Smooth muscle cell of the brain vasculature (primary cell): ENCODE measurements around the gene PITPNC1.

ENCODE experiments used
- DNase-seq: peaks from one replicate; pipeline ENCODE4 v3.0.0-alpha.2; 2012; ENCODE audit warnings: low read depth, low spot score

The PITPNC1 gene

DNA sequence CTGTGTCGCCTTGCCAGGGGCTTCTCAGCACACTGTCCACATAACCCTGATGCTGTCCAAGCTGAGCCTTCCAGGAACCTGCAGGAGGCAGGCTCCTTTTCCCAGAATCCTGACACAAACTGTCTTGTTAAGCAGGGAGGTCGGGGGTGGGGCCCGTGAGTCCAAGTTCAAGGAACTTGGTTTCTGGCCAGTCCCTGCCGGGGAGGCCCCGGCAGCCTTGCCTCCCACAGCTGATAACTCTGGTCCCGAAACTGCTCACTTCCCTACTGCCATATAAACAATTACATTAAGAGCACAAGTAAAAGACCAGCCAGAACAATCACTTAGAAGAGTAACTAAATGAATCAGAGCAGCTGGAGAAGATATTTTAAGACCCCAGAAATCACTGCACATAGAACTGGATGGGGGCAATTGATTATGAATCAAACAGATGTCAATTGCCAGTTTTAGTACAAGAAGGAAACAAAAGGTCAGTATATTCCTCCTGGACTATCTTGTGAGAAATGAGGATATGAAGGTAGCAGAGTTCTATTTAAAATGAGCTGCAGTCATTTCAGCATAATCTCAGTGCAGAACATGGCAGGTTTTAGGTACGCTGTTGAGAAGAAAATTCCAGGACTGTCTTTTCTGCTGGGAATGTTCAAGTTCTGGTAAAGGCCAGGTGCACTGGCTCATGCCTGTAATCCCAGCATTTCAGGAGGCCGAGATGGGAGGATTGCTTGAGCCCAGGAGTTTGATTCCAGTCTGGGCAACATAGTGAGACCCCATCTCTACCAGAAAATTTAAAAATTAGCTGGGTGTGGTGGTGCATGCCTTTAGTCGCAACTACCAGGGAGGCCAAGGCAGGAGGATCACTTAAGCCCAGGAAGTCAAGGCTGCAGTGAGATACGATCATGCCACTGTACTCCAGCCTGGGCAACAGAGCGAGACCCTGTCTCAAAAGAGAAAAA is 169.8 kb downstream of the PITPNC1 start:
- DNase-seq, result no peak

DNA sequence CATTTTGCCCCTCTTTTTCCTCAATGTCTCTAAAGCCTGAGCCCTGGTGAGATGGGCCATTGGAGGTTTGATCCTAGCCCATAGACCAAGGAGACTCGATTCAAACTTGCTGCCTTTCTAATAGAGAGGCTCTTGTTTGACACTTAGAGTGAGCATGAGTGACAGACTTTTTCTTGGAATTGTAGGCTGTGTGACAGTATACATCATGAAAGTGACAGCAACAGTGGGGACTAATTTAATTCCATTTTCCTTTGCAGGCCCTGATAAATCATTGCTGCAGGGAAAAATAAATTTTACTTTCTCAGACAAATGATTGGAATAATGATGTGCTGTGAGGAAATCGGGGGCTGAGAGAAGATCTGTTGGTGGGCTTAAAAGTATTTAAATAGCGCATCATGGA is 171.6 kb downstream of the PITPNC1 start:
- DNase-seq, result no peak

DNA sequence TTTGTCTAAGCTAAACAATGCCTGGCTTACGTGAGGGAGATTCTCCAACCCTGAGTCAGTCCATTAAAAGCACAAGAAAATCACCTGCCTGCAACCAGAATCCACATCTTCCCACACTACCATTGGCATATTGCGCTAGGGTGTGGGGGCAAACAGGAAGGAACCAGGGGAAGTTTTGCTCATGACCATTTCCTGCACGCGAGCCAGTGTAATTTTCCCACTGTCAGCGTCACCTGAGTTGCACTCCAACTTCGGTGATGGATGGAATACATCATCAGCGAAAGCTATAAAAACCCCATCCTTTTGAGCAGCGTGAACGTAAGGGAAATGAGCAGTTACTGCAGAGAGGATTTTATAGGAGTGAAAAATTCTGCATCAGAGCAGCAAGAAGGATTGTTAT is 172.7 kb downstream of the PITPNC1 start:
- no peak for DNase-seq

DNA sequence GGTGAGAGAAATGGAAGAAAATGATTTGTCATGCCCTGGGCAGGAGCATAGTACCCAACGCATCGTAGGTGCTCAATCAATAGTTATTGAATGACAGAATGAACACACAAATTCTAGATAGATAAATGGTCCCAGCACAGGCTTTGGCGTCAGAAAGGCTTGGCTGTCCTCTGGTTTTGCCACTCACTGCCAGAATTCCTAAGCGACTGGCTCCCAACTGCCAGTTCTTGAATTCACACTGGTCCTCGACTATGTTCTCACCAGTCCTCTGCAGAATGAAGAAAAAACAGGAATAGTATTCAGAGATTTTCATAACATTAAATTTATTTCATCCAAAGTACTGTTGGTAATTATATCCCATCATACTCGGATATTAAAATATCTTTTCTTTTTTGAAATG is 177.6 kb downstream of the PITPNC1 start:
- no peak for DNase-seq

DNA sequence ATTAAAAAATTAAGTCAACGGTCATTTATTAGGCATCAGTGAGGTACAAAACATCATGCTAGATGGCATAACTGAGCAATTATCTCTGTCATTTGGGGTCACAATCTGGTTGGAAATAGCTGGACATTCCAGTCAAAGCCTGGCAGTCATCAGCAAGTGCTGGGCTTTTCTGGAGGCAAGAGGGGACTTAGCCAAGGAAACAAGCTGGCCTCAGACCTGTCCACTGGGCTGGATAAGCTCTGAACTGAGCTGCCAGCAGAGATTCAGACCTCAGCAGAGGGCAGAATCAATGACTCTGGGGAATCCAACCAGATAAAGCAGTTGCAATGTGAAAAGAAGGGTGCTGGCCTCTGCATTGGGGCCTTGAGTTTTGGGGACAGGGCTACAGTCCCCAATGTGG is 178.8 kb downstream of the PITPNC1 start:
- no peak for DNase-seq

DNA sequence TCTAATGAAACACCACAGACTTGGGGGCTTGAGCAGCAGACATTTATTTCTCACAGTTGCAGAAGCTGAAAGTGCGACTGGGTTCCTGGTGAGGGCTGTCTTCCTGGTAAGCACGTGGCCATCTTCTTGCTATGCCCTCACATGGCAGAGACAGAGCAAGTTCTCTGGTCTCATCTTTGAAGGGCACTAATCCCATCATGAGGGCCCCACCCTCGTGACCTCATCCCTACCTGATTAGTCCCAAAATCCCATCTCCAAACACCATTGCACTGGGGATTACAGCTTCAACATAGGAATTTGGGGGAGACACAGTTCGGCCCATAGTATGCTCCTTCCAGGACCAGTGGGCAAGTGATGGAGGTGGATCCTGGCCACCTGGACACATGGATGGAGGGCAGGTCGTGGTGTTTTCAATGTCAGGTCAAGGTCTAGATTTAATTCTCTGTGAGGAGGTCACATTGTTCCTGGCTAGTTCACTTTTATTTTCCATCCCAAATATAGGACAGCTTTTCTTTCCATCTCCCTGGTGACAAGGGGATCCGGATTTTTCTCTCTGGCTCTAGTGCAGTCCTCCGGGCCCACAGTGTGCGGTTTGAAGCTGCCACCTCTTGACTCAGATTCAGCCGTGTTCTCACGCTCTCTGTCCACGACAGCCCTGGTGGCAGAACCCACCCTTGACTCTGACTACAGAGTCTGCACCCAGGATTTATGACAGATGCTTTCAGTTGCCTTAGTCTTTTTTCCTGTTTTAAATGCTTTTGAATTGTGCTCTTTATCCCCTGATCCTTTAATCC is 180.2 kb downstream of the PITPNC1 start:
- no peak for DNase-seq

DNA sequence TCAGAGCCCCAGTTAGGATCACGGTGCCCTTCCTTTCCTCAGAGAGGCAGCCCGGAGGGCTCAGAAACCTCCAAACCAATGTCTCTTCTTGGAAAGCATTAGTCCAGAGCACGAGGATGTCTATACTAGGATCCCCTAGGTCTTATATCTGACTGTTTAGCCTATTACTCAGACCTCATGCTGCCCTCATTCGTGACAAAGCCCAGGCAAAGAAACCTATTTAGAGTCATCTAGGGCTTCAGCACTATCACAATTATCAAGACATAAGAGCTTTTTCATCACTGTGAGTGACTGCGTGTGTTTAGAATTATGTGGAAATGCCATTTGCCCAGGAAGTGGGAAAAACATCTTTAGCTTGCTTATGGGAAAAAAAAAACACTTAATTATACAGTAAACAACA is 180.8 kb downstream of the PITPNC1 start:
- DNase-seq, result no peak

DNA sequence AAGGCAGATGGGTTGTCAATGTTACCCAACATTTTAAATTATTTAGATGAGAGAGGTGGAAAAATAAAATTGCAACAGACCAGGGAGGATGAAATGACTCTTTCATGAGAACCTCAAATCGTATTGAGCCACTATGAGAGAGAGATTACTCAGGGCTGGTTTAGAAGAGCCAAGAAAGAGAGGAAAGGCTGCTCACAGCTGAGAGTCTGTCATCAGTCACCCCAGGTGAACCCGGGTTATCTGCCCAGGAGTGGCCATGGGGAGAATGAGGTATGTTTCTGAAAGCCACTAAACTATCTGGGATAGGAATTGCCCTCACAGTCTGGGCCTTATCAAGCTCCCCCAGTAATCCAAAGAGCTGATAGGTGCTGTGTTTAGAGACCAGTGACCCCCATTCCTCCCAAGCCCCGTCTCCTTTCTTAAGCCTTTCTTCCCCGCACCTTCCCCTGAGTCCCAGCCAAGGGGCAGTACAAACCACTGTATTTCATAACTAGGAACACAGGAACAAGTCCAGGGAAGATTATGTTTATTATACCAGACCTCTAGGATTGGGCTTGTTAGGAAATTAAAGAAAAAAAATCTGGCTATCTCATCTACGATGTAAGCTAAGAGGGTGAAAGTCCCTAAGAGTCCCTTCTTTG is 181.8 kb downstream of the PITPNC1 start:
- DNase-seq, result no peak

DNA sequence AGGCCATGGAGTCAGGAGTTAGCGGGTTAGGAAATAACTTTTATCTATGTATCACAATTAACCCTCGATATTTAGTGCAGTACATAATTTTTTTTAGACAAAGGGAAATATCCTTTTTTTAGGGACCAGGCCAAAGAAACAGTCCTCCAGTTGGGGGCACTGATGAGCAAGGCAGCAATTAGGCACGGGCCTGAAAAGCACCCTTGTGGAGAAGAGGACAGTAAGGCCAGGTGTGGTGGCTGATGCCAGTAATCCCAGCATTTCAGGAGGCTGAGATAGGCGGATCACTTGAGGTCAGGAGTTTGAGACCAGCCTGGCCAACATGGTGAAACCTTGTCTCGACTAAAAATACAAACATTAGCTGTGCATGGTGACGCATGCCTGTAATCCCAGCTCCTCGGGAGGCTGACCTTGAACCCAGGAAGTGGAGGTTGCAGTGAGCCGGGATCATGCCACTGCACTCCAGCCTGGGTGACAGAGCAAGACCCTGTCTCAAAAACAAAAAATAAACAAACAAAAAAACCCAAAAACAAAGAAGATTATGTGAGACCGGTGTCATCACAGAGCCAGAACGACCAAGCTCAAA is 182.4 kb downstream of the PITPNC1 start:
- DNase-seq, result no peak

DNA sequence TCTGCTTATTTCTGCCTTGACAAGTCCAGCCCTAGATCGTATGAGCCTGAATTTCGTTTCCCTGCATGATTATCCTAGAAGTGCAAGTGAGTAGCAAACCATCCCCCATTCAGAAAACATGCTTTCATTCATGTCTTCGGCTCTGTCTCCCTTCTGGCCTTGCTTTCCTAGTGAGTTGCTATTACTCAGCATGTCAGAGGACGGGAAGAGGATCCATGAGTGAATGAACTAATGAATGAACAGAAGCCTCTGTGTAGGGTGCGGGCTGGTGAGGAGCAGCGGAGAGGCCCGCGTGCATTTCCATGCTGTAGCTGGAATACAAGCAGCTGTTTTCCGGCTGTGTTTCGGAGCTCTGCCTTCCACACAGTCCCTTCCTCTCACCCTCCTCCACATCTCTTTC is 184.9 kb downstream of the PITPNC1 start:
- no peak for DNase-seq

DNA sequence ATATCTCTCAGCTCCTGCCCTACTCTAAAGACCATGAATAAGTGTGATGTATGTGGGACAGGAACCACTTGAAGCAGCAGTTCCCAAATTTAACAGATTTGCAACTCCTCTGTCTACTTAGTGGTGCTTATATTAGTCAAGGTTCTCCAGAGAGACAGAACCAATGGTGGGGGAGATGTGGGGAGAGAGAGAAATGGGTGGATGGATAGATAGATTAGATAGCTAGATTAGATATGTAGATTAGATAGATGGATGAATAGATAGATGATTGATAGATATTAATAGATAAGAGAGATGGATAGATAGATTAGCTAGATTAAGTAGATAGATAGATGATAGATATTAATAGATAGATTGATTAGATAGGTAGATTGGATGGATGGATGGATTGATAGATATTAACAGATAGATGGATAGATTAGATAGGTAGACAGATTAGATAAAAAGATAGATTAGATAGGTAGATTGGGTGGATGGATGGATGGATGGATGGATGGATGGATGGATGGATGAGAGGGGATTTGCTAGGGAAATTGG is 186.7 kb downstream of the PITPNC1 start:
- no peak for DNase-seq

DNA sequence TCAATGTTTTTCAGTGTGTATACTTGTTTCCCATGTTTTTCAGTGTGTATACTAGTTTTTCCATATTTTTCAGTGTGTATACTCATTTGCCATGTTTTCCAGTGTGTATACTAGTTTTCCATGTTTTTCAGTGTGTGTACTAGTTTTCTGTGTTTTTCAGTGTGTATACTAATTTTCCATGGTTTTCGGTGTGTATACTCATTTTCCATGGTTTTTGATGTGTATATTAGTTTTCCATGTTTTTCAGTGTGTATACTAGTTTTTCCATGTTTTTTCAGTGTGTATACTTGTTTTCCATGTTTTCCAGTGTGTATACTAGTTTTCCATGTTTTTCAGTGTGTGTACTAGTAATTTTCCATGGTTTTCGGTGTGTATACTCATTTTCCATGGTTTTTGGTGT is 188.0 kb downstream of the PITPNC1 start:
- no peak for DNase-seq

DNA sequence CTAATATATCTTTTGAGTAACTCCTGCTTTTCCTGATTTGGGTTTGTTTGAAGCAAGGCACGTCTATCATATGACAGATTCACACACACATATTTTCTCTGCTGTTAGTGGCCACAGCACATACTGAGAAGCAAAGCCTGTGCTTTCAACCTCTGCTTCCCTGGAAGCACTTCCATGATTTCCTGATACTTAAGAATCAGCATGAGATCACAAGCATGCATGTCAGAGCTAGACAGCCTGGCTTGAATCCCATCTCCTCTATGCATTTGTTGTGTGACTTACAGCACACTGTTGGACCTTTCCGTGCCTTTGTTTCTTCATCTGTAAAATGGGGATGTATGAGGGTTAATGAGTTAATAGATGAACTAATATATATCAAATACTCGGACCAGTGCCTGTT is 189.6 kb downstream of the PITPNC1 start:
- DNase-seq, result no peak

DNA sequence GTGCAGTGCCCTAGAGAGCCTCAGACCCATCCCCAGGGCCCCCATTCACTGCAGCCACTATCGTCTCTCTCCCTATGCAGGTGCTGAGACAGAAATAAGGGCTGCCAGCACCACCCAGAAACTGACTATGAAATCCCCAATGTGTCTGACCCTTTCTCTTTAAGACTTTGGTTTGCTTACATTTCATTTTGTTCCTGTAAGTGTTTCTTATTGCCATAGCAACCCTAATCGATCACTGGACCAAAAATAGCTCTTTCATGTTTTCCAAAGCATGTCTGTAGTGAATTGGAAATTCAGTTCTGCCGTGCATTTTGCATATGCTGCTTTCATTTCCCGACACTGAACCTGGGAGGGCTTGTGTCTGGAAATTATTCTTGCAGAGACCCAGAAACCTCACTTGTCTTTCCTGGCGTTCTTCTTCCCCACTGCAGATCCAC is 192.0 kb downstream of the PITPNC1 start:
- DNase-seq, result no peak

DNA sequence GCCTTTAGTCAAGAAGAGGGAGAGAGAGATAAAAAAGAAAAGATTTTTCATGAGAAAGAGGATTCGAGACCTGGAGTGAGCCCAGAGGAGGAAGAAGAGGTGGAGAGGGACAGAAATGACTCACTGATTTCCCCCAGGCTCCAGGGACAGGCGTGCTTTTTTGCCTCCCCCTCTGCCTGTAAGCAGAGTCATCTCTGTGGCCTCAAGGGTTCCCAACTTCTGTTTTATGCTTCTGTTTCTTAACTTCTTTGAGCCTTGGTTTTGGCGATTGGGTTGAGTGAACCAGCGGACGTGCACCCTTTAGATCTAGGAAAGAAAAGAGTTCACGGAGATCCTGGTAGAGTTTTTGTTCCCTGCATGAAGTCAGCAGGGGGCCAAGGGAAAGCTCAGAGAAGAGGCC is 192.8 kb downstream of the PITPNC1 start:
- no peak for DNase-seq

DNA sequence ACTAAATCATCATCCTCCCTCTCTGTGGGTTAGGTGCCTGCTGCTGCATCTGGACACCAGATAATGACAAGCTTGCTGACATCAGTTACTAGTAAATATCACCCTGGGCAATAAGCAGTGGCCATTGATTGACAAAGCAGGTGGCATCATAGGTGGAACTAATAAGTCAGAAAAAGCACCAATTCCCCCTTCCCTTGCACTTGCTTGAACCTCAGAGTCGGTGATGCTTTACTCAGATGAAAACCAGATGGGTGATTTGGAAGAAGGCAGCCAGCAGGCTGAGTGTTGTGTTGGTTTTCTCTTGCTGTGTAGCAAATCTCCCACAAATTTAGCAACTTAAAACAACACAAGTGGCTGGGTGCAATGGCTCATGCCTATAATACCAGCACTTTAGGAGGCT is 193.7 kb downstream of the PITPNC1 start:
- no peak for DNase-seq

DNA sequence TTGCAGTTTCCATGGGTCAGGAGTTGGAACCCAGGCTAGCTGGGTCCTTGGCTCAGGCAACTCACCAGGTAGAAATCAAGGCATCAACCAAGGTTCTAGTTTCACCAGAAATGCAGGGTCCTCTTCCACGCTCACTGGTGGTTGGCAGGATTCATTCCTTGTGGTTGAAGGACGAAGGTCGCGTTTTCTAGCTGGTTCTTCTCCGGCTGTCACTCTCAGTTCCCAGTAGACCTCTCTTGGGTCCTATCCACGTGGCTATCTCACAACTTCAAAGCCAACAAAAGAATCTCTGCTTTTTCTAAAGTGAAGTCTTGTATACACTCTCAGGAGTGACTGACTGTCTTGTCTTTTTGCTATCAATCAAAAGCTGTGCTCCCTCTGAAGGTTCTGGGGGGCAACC is 194.4 kb downstream of the PITPNC1 start:
- no peak for DNase-seq

DNA sequence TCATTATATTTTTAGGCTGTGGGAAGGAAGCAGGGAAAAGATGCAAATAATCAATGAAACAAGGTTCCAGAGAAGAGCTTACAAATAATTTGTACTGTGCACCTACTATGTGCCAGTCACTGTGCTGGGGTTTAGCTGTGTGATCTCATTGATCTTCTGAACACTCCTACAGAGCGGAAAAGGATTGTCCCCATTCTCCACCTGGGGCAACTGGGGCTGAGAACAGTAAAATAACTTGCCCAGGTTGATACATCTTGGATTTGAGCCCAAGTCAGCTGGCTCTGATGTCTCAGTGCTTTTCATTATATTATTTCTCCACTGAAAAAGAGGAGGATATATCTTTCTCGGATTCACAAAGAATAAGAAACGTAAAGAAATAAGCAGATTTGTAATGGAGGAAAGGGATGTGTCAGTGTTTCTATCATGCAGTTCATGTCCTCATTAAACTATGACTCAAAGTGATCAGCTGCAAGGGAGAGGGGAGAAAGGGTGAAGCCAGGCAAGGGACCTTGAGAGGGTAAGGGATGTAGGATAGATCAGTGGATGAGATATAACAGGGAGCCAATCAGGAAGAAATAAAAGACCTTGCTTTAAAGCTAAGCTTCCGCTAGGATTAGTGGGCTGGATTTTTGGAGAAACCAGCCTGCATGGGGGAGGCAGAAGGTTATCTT is 197.0 kb downstream of the PITPNC1 start:
- no peak for DNase-seq

DNA sequence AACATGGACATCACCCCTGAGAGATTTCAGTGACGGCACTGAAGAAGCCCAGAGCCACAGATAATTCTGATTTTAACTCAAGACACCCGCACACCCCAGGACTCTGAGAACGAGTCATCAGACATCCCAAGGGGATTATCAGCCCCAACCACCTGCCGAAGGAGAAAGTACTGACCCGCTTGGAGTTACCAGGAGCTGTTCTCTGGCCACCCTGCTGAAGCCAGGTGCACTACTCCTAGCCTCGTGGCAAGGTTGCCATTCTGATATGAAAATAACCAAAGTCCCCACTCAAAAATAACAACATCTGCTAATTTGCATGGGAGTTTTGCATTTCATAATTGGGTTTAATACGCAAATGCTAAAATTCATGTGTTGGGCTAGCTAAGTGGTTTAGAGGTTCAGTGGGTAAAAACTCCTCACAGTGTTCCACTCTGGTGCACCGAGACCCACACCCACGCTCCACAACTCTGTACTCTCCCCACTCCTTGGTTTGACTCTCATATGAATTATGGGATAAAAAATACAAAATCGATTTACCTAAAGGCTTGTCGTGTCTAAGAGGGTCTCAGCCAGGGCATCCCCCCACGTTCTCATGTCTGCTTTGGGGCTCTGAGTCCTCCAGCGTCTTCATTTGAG is 197.7 kb downstream of the PITPNC1 start:
- DNase-seq, result no peak

DNA sequence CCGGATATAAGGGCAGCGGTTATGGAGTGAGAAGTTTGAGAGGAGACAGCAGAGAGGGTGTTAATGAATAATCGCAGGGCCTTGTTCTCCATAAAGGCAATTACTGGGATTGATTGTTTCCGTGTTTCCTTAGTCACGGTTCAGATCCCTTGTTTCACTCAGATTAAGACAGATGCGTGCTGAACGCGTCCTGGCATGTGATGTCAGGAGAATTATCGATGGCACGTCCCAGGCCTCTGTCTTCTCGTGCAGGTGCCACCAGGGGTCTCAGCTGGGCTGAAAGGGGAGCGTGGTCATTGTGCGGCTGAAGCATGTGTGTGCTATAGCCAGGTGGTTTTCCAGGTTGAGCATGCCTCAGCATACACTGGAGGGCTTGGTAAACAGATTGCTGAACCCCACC is 198.2 kb downstream of the PITPNC1 start:
- no peak for DNase-seq
